GM12892 (cell line): ENCODE data around the gene EML4.
"Not testable (repeated sequence)": the region's sequence is repeated elsewhere in the genome, so short reads cannot be mapped to it uniquely, and the experiment has no call there.

ENCODE experiments used
- DNase-seq: peaks from one replicate; pipeline ENCODE4 v3.0.0; 2011; ENCODE audit not compliant: insufficient read length
- FAIRE-seq: peaks from 2 replicates; lab custom pipeline; 2011; peaks lifted over from hg19 to GRCh38; lab: Jason Lieb, UNC
- POLR2A ChIP-seq: IDR thresholded peaks from 2 replicates; pipeline ENCODE4 v1.6.1; 2011; ENCODE audit warnings: low read depth, low read length, control low read depth
- POLR2AphosphoS5 ChIP-seq: IDR thresholded peaks from 2 replicates; pipeline ENCODE4 v1.6.1; 2011; ENCODE audit warnings: low read depth, low read length, control low read depth
- TAF1 ChIP-seq: IDR thresholded peaks from 2 replicates; pipeline ENCODE4 v1.6.1; 2011; ENCODE audit warnings: low read depth, mild to moderate bottlenecking, control low read depth, low read length, borderline replicate concordance

Gene EML4

DNA sequence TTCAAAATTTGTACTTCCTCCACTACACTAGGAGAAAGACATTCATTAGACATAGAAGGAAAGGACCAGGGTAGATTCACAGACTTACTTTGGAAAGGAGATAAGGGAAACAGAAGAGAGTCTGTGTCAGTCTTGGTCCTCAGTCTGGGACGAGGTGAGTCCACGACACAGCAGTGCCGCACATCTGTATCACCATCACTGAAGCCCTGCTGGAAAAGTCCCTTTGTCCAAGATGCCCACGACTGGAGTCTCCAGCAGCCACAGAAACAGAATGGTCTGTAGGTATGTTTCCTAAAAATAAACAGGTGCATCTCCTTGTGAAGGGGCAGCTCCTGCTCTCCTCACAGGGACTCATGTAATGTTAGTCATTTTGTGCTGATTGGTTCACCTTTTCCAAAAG lies 164.4 kb downstream of the EML4 start:
- no peak for DNase-seq
- FAIRE-seq: no peak
- TF ChIP-seq POLR2A (no peak), POLR2AphosphoS5 (0 out of 2 replicates have a peak, but pooled peaks have one; percentile 22)

DNA sequence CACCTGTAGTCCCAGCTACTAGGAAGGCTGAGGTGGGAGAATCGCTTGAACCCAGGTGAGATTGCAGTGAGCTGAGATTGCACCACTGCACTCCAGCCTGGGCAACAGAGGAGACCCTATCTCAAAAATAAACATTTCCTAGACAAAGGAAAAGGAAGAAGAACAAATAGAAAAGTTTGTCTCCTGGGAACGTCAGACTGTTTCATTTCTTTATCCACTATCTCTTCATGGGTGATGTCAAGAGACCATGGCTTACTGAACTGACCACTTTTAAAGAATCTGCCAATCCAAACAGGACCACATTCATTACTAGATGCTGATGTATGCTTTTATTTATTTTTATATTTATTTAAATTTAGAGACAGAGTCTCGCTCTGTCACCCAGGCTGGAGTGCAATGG lies 165.1 kb downstream of the EML4 start:
- FAIRE-seq: no peak
- TF ChIP-seq POLR2A (no peak), TAF1 (no peak), POLR2AphosphoS5 (no peak)
- no peak for DNase-seq

DNA sequence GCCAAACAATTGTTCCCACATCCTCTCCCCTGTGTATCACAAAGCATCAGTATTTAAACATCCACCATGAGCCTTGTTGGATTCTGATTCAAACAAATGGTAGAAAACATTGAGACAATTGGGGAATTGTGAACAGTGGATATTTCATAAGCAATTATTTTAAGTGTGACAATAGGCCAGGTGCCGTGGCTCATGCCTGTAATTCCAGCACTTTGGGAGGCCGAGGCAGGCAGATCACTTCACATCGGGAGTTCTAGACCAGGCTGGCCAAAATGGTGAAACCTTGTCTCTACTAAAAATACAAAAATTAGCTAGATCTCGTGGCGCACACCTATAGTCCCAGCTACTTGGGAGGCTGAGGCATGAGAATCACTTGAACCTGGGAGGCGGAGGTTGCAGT lies 165.7 kb downstream of the EML4 start:
- FAIRE-seq, DNase-seq: not testable (repeated sequence)

DNA sequence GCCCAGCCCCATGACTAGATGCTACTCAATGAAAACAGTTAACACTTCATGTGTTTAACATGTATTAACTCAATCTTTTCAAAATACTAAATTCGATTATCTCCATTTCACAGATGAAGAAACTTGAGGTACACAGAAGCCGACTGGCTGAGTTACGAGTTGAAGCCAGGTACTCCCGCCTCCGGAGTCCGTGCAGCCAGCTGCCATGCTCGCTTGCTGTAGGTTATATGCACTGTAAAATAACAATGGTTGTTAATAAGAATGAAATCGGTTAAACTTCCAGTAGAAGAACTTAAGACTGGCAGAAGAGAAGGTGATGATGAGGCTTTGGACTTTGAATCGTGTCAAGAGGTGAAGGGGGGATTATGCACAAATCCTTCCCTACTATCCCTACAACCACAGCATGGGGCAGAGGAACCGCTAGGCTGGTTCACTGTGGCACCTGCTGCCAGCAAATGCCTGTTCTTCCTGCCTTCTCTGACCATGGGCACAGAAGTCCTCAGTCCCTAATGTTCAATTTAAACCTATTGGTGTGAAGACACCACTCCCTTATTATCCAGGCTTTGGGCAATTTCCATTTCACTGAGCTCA lies 166.5 kb downstream of the EML4 start:
- no peak for DNase-seq
- TF ChIP-seq POLR2A: no peak
- TF ChIP-seq TAF1: no peak
- no peak for TF ChIP-seq POLR2AphosphoS5
- FAIRE-seq: no peak

DNA sequence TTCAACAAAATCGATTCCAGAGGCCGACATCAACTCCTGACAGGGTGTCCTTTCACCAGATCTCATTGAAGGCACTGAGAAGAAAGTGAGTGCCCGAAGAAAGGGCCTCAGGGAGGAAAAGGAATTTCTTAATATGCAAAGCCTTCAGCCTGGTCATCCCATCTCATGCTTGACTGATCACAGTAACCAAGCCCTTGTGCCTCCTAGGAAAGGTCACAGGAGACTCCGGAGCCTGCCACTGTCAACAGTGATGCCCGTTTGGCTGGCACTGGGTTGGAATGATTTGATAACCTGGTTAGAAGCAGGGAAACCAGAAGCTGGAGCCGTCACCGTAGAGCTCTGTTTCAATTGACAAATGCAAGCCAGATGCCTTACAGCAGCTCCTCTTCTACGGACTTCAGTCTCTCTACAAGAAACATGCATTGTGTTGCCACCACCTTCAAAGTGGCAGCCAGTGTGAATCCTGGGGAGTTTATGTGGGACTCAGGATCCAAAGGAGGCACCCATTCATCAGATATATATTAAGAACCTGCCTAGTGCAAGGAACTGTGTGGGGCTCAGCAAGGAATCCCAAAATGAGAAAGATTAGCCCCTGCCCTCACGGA lies 167.3 kb downstream of the EML4 start:
- DNase-seq (no peak), FAIRE-seq (no peak)
- TF ChIP-seq TAF1 (no peak), POLR2AphosphoS5 (no peak), POLR2A (no peak)

DNA sequence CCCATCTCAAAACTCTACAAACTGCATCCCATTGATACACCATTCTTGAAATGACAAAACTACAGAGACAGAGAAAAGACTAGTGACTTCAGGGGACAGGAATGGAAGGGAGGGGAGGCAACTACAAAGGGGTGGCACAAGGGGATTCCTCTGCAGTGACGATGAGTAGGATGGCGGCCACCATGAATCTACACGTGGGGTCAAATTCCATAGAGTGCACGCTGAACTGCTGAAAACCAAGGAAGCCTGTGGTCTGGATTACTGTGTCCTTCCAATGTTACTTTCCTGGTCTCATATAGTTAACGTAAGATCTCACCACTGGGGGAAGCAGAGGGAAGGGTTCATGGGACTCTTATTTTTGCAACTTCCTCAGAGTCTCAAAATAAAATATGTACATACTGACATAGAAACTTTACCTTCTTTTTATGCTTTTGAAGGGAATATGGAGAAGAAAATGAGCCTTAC lies 168.2 kb downstream of the EML4 start:
- DNase-seq (no peak), FAIRE-seq (no peak)
- no peak for TF ChIP-seq POLR2AphosphoS5
- TF ChIP-seq TAF1: no peak
- TF ChIP-seq POLR2A: no peak

DNA sequence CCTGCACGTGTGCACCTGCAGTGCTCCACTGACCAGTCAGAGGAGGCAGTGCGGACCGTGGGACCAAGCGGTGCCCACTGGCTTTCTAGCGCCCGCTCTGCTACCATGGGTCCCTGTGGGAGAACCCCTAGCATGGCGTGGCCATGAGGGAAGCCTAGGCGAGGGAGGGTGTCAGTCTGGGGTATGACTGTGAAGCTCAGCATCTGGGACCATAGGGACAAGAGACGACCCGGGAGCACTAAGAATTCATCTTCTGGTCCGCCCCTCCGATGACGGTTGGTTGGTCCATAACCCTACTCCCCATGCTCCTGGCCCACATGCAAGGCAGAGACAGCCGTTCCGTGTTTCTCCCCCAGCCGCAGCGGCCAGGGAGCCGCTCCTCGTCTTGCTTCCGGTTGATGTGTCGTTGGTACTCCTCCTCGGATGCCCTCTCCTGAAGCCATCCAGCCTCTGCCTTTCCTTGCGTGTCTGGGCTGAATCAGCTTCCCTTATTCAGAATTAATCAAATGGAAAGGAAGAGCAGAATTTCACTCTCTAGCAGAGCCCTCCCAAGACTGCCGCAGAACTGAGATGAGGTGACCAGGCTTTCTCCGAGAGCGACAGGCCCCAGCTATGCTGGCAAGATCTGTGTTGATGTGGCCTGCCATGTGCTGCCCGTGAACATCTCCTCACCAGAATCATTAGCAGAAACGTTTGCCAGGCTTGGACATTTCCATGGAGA lies 168.9 kb downstream of the EML4 start:
- TF ChIP-seq POLR2A: no peak
- no peak for TF ChIP-seq TAF1
- no peak for TF ChIP-seq POLR2AphosphoS5
- FAIRE-seq (no peak), DNase-seq (no peak)

DNA sequence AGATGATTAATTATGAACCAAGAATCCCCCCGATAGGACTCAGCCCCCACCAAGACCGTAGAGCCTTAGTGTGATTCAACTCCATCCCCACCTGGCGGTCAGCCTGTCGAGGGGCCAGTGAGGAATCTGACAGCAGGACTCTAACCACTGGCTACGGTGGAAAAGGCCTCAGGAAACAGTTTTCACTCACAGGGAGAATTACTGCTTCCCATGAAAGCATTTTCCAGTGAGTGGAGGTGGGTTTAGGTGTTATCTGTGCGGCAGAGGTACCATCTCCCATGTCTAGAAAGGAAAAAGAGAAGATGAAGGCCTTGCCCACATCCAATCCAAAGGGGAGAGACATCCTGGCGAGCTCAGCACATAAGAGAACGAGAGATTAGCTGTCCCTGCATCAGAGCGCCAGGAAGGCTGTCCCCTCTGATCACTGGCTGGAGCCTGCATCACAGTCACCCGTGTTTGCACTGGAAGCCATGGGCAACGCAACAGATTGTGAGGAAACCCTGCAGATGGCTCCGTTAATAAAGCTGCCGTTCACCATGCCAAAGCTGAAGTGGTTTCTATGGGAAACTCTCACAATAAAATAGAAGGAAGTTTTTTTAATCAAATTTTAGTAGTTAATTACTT lies 169.5 kb downstream of the EML4 start:
- TF ChIP-seq POLR2AphosphoS5: no peak
- no peak for DNase-seq
- no peak for FAIRE-seq

DNA sequence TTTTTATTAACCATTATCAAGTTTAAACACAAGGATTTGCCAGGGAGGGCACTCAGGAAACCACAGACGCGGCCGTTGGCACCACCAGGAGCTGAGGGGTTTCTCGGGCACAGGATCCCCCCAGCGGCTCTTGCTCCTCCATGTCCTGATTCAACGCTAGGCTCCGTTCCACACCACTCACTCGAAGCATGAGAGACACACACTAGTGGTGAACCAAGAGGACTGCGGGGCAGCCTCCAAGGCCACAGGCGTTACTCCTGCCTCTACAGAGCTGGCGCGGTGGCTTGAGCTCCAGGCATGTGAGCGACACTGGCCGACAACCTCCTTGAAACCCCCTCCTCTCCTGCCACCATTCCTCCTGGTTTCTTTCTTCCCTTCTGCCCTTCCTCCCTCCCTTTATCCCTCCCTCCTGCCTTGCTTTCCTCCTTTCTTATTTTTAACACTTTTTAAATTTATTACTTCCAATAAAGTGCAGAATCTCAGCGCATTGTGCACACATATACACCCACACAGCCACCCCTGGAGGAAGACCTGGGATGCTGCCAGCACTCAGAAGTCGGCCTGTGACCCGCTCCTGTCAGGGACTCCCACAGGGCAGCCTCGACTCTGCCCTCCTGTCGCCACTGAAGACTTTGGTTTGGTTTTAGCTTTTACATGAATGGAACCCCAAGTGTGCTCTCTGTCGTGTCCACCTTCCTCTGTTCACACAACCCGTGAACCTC lies 170.2 kb downstream of the EML4 start:
- TF ChIP-seq TAF1: no peak
- no peak for TF ChIP-seq POLR2A
- no peak for TF ChIP-seq POLR2AphosphoS5
- FAIRE-seq (no peak), DNase-seq (no peak)

DNA sequence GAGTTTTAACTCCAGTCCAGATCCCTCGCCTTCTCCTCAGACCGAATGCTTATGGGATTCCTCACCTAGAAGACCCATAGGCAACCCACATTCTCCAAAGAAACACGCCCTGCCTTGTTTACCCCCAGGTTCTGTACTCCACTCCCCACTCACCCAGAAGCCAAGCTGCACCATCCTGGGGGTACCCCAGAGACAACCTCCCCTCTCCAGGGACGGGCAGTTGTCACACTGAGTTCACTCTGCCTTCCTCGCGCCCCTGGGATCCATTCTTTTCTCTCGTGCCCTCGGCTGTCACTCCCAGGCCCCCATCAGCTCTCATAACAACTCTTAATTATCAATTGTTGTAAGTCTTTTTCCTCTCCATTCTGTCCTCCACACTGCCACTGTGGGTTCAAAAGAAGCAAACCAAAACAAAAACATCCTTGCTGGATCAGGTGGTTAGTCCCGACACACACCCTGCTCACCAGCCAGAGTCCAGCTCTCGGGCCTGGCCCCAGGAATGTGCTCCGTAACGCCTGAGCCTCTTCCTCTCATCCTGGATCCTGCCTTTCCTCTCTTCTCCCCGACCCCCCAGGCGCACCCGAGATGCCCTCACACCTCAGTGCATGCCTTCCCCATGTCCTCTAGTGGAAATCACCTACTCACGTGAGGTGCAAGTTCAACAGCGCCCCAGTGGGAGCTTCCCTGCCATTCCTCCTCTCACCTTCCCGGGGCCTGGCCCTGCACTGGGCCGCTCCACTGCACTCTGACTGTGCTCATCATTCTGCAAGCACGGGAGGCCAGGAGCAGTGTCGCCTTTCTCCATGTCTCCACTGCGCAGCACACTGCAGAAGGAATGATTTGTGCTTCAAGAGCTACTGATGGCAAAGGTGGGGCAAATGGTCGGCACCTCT lies 171.1 kb downstream of the EML4 start:
- DNase-seq (no peak), FAIRE-seq (no peak)
- TF ChIP-seq TAF1 (no peak), POLR2AphosphoS5 (no peak), POLR2A (no peak)

DNA sequence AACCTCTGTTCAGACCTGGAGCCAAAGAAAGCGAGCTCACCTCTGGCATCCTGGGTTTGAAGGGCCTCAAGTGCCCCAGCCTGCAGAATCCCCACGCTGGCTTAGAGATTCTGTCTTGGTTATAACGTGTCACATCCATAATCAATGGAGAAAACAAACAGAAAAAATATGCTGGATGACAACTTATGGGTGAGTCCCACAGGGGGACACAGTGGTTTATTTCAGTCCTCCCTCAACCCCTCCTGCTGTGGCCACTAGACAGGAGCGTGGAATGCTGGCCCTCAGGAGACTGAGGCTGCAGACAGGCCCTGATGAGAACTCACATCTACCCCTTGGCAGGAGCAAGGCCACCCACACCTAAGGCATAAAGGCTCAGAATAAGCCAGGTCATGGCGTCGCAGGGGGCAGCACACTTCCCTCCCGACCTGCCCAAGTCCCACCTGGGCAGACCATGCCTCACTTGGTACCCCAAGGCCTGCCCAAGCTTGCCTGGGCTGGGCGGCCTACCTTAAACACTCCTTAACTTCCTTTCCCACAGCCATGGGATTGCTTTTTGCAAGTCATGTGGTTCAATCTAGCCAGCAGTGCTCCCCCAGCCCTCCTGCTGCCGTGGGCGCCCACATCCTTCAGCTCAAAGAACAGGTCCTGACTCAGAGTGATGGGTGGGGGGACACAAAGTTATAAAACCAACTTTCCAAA lies 171.9 kb downstream of the EML4 start:
- TF ChIP-seq POLR2A: no peak
- TF ChIP-seq POLR2AphosphoS5: no peak
- no peak for TF ChIP-seq TAF1
- DNase-seq: no peak
- no peak for FAIRE-seq
